ENCODE data around the gene SRGAP2.
"Not testable (repeated sequence)": the region's sequence is repeated elsewhere in the genome, so short reads cannot be mapped to it uniquely, and the experiment has no call there.

Gene SRGAP2

GRCh38 chr1:206186826-206187225, 16.5 kb upstream of the SRGAP2 start:
- not testable (repeated sequence) for H3K27ac ChIP-seq (ENCODE audit: low read depth, low read length); H3K23ac ChIP-seq (ENCODE audit: low read length); H3K14ac ChIP-seq (ENCODE audit: low read length); H3K4me1 ChIP-seq (ENCODE audit: control insufficient read depth in 1 of 2, insufficient read depth in 2 of 2, low read length in 2 of 2); H3K79me2 ChIP-seq (ENCODE audit: control insufficient read depth, insufficient read depth, low read length, poor library complexity); H3K18ac ChIP-seq (ENCODE audit: low read length); H4K12ac ChIP-seq (ENCODE audit: low read depth, low read length); H3K79me1 ChIP-seq (ENCODE audit: low read length); H3K9ac ChIP-seq (ENCODE audit: low read length); H3K9me3 ChIP-seq (ENCODE audit: insufficient read depth, low read depth, low read length); H2AFZ ChIP-seq (ENCODE audit: insufficient read depth, low read length, poor library complexity); H3K4me3 ChIP-seq (ENCODE audit: low read depth, low read length); H3K27me3 ChIP-seq (ENCODE audit: insufficient read depth, low read length); H3K36me3 ChIP-seq (ENCODE audit: control insufficient read depth in 1 of 2, insufficient read depth in 2 of 2, low read length in 2 of 2); H2BK5ac ChIP-seq (ENCODE audit: low read depth, low read length, poor library complexity); H4K8ac ChIP-seq (ENCODE audit: low read depth, low read length); H2AK5ac ChIP-seq (ENCODE audit: low read length); H4K91ac ChIP-seq (ENCODE audit: low read depth, low read length); DNase-seq; H3K4ac ChIP-seq (ENCODE audit: low read depth, low read length); H2BK120ac ChIP-seq (ENCODE audit: insufficient read depth, low read length, poor library complexity); H3K4me2 ChIP-seq (ENCODE audit: low read length); H2BK12ac ChIP-seq (ENCODE audit: low read length)
- WGBS (ENCODE audit: extremely low coverage, insufficient coverage, insufficient read length) = no CpG with 5 or more reads among the region's 4 CpGs

GRCh38 chr1:206195182-206195581, 8.2 kb upstream of the SRGAP2 start:
- H3K14ac ChIP-seq (ENCODE audit: low read length); H2BK120ac ChIP-seq (ENCODE audit: insufficient read depth, low read length, poor library complexity); H3K23ac ChIP-seq (ENCODE audit: low read length); H4K12ac ChIP-seq (ENCODE audit: low read depth, low read length); H2BK12ac ChIP-seq (ENCODE audit: low read length); H3K27me3 ChIP-seq (ENCODE audit: insufficient read depth, low read length); H4K91ac ChIP-seq (ENCODE audit: low read depth, low read length); H3K79me1 ChIP-seq (ENCODE audit: low read length); H3K9me3 ChIP-seq (ENCODE audit: insufficient read depth, low read depth, low read length); H2BK5ac ChIP-seq (ENCODE audit: low read depth, low read length, poor library complexity); H3K18ac ChIP-seq (ENCODE audit: low read length); H3K4ac ChIP-seq (ENCODE audit: low read depth, low read length); H2AK5ac ChIP-seq (ENCODE audit: low read length); H3K79me2 ChIP-seq (ENCODE audit: control insufficient read depth, insufficient read depth, low read length, poor library complexity); H4K8ac ChIP-seq (ENCODE audit: low read depth, low read length); H3K4me2 ChIP-seq (ENCODE audit: low read length); H2AFZ ChIP-seq (ENCODE audit: insufficient read depth, low read length, poor library complexity); H3K4me3 ChIP-seq (ENCODE audit: low read depth, low read length); H3K36me3 ChIP-seq (ENCODE audit: control insufficient read depth in 1 of 2, insufficient read depth in 2 of 2, low read length in 2 of 2); H3K4me1 ChIP-seq (ENCODE audit: control insufficient read depth in 1 of 2, insufficient read depth in 2 of 2, low read length in 2 of 2); H3K9ac ChIP-seq (ENCODE audit: low read length); H3K27ac ChIP-seq (ENCODE audit: low read depth, low read length); DNase-seq: not testable (repeated sequence)
- WGBS (ENCODE audit: extremely low coverage, insufficient coverage, insufficient read length) = no CpG with 5 or more reads among the region's 2 CpGs

GRCh38 chr1:206196748-206197424, 6.5 kb upstream of the SRGAP2 start:
- H2BK5ac ChIP-seq (ENCODE audit: low read depth, low read length, poor library complexity); H3K4me2 ChIP-seq (ENCODE audit: low read length); H3K4ac ChIP-seq (ENCODE audit: low read depth, low read length); H2AK5ac ChIP-seq (ENCODE audit: low read length); H3K4me1 ChIP-seq (ENCODE audit: control insufficient read depth in 1 of 2, insufficient read depth in 2 of 2, low read length in 2 of 2); H4K8ac ChIP-seq (ENCODE audit: low read depth, low read length); H3K14ac ChIP-seq (ENCODE audit: low read length); H4K91ac ChIP-seq (ENCODE audit: low read depth, low read length); H3K18ac ChIP-seq (ENCODE audit: low read length); H2AFZ ChIP-seq (ENCODE audit: insufficient read depth, low read length, poor library complexity); H4K12ac ChIP-seq (ENCODE audit: low read depth, low read length); H3K79me1 ChIP-seq (ENCODE audit: low read length); H3K27me3 ChIP-seq (ENCODE audit: insufficient read depth, low read length); DNase-seq; H2BK12ac ChIP-seq (ENCODE audit: low read length); H3K27ac ChIP-seq (ENCODE audit: low read depth, low read length); H3K9me3 ChIP-seq (ENCODE audit: insufficient read depth, low read depth, low read length); H3K36me3 ChIP-seq (ENCODE audit: control insufficient read depth in 1 of 2, insufficient read depth in 2 of 2, low read length in 2 of 2); H3K9ac ChIP-seq (ENCODE audit: low read length); H3K4me3 ChIP-seq (ENCODE audit: low read depth, low read length); H3K79me2 ChIP-seq (ENCODE audit: control insufficient read depth, insufficient read depth, low read length, poor library complexity); H3K23ac ChIP-seq (ENCODE audit: low read length); H2BK120ac ChIP-seq (ENCODE audit: insufficient read depth, low read length, poor library complexity): not testable (repeated sequence)
- no CpG with 5 or more reads among the region's 3 CpGs for WGBS (ENCODE audit: extremely low coverage, insufficient coverage, insufficient read length)

- no CpG with 5 or more reads among the region's 36 CpGs for WGBS (ENCODE audit: extremely low coverage, insufficient coverage, insufficient read length)
- peak within 1 kb of the TSS; percentile 72 for H3K4me3 ChIP-seq (ENCODE audit: low read depth, low read length)
- peak; percentile 99 for DNase-seq
These were observed 465 bp upstream of the SRGAP2 start, which contains the start of gene FAM72A for GRCh38 chr1:206202789-206203363. Gene FAM72A (minus strand): TSS chr1:206202839. CDS start chr1:206202025, 814 bp downstream.

More at GRCh38 chr1:206202789-206203363, 465 bp upstream of the SRGAP2 start, which contains the start of gene FAM72A:
- H4K8ac ChIP-seq (ENCODE audit: low read depth, low read length); H3K23ac ChIP-seq (ENCODE audit: low read length); H2BK5ac ChIP-seq (ENCODE audit: low read depth, low read length, poor library complexity); H3K4ac ChIP-seq (ENCODE audit: low read depth, low read length); H3K4me1 ChIP-seq (ENCODE audit: control insufficient read depth in 1 of 2, insufficient read depth in 2 of 2, low read length in 2 of 2); H3K14ac ChIP-seq (ENCODE audit: low read length); H3K9me3 ChIP-seq (ENCODE audit: insufficient read depth, low read depth, low read length); H3K79me1 ChIP-seq (ENCODE audit: low read length); H4K12ac ChIP-seq (ENCODE audit: low read depth, low read length); H2AK5ac ChIP-seq (ENCODE audit: low read length); H3K79me2 ChIP-seq (ENCODE audit: control insufficient read depth, insufficient read depth, low read length, poor library complexity); H3K27me3 ChIP-seq (ENCODE audit: insufficient read depth, low read length); H3K9ac ChIP-seq (ENCODE audit: low read length); H2BK12ac ChIP-seq (ENCODE audit: low read length); H3K18ac ChIP-seq (ENCODE audit: low read length); H2BK120ac ChIP-seq (ENCODE audit: insufficient read depth, low read length, poor library complexity); H4K91ac ChIP-seq (ENCODE audit: low read depth, low read length); H3K36me3 ChIP-seq (ENCODE audit: control insufficient read depth in 1 of 2, insufficient read depth in 2 of 2, low read length in 2 of 2): not testable (repeated sequence)
- peak within 1 kb of the TSS; percentile 48 for H3K4me2 ChIP-seq (ENCODE audit: low read length)
- peak within 1 kb of the TSS; percentile 78 for H2AFZ ChIP-seq (ENCODE audit: insufficient read depth, low read length, poor library complexity)
- H3K27ac ChIP-seq (ENCODE audit: low read depth, low read length) = peak within 1 kb of the TSS; percentile 62

All from trophoblast cell (in vitro differentiated cells and primary cell).